ENCODE measurements around the gene SH3PXD2A.

SH3PXD2A gene, protein sequence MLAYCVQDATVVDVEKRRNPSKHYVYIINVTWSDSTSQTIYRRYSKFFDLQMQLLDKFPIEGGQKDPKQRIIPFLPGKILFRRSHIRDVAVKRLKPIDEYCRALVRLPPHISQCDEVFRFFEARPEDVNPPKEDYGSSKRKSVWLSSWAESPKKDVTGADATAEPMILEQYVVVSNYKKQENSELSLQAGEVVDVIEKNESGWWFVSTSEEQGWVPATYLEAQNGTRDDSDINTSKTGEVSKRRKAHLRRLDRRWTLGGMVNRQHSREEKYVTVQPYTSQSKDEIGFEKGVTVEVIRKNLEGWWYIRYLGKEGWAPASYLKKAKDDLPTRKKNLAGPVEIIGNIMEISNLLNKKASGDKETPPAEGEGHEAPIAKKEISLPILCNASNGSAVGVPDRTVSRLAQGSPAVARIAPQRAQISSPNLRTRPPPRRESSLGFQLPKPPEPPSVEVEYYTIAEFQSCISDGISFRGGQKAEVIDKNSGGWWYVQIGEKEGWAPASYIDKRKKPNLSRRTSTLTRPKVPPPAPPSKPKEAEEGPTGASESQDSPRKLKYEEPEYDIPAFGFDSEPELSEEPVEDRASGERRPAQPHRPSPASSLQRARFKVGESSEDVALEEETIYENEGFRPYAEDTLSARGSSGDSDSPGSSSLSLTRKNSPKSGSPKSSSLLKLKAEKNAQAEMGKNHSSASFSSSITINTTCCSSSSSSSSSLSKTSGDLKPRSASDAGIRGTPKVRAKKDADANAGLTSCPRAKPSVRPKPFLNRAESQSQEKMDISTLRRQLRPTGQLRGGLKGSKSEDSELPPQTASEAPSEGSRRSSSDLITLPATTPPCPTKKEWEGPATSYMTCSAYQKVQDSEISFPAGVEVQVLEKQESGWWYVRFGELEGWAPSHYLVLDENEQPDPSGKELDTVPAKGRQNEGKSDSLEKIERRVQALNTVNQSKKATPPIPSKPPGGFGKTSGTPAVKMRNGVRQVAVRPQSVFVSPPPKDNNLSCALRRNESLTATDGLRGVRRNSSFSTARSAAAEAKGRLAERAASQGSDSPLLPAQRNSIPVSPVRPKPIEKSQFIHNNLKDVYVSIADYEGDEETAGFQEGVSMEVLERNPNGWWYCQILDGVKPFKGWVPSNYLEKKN

DNA sequence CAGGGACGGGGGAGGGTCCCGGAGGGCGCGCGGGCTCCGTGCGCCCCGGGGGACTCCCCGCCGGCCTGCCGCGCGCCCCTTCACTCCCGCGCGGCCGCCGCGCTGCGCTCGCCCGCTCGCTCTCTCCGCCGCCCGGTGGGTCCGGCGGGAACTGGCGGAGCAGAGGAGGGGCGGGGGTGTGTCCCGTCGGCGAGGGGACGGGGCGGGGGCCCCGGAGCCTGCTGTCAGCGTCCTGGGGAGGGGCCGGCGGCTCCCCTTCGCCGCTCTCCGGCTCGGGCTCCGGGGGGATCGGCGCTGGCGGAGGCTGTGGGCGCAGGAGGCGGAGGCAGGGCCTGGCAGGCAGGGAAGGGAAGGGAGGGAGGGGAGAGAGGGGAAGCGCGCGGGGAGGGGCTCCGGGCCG is at the start of gene SH3PXD2A:
SH3PXD2A (minus strand) TSS at position 153 of the 400 bp plus-strand sequence. CDS start 310 bp downstream, outside the sequence.
- peak; percentile 11 for DNase-seq

DNA sequence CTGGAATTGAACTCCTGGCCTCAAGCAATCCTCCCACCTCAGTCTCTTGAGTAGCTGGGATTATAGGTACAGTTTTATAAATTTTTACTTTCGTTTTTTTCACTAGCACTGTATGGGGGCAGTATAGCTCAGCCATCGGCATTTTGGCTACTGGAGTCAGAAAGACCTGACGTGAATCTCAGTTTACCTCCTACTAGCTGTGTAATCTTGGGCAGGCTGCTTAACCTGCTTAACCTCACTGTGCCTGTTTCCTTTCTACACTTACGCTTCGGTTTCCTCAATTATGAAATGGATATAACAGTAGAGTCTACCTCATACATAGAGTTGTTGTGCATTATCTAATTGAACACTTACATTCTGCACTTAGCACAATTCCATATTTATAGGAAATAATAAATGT is 45.9 kb upstream of the SH3PXD2A start:
- DNase-seq = no peak

DNA sequence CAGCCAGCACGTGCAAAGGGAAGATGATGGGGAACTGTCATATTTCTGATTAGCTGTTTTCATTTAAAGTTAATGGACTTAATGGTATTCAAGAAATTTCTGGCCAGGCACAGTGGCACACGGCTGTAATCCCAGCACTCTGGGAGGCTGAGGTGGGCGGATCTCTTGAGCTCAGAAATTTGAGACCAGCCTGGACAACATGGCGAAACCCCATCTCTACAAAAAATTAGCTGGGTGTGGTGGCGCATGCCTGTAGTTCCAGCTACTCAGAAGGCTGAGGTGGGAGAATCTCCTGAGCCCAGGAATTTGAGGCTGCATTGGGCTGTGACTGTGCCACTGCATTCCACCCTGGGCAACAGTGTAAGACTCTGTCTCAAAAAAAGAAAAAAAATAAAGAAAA is 43.9 kb upstream of the SH3PXD2A start:
- DNase-seq = no peak

DNA sequence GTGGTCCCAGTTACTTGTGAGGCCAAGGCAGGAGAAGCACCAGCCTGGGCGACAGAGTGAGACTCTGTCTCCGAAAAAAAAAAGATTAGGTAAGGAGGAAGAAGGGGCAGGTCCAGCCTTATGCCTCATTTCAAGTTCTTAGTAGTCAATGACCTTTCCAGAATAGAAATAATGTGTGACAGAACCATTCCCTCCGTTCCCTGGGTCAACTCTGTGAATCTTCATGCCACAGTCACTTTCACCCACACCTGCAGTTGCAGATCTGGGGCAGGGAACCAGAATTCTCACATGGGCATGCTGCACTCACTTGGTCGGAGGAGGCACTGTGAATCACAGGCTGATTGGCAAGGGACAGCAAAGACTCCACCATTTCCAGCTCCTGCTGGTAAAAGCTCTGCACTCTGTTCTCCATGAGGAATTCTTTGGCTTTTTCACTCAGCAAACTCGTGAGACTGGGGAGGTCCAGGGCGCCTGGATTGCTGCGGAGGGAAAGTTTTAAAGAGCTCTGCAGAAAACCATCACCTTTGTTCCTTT is 41.9 kb upstream of the SH3PXD2A start:
- DNase-seq = no peak

GRCh38 chr10:103896225-103896624 is 40.8 kb upstream of the SH3PXD2A start:
- DNase-seq = no peak

- peak; percentile 65 for DNase-seq
Measured at GRCh38 chr10:103895411-103896186, 40.2 kb upstream of the SH3PXD2A start.

DNA sequence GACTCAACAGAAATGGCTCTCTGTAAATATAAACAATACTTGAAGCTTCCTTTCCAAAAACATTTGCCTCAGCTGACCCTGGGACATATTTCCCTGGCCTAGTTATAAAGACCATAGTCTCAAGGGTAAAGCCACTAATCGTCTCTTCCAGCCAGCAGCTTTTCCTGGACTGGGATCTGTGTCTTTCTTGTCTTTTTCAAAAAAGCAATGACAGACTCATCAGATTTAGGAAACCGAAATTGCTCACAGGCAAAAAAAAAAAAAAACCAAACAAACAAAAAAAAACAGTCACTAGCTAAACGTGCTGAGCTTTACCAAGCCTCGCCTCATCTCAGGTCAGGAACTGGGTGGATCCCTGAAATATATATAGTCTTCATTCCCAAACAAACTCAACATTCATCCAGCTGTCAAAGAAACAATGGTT is 39.1 kb upstream of the SH3PXD2A start:
- no peak for DNase-seq

DNA sequence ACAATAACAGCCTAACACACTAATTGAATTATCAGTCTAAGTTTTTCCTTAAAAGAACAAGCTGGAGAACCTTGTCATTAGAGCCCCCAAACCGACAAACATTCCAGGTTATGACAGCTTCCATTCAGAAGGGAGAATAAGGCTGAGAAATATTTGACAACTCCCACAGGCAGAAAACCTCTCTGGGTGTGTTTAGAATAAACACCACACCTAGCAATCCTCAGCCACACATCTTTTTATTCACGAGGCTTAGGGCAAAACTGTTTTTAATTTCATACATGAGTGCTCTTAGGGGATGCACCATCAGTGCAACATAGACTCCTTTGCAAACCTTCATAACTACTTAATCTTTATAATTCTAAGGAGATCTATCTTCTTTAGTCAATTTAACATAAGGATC is 38.4 kb upstream of the SH3PXD2A start:
- DNase-seq = no peak

DNA sequence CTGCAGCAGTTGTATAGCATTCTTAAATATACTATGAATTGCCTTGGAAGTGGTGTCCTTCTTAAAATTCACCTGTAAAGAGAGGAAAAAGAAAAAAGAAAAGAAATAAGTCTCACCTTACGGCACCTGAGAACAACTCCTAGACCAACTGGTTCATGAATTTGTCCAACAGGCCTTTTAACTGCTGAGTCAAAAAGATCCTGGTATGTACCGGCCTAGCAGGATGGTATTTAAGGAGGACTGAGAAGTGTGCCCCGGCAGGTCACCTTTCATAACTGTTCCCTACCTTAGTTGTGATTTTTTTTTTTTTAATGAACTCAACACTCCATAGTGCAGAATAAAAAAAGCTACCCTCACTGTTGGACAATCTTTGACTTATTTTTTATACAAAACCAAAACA is 36.8 kb upstream of the SH3PXD2A start:
- DNase-seq = no peak

- DNase-seq = no peak
Measured at GRCh38 chr10:103890688-103891087, 35.3 kb upstream of the SH3PXD2A start.

- no peak for DNase-seq
Measured at GRCh38 chr10:103890194-103890658, 34.9 kb upstream of the SH3PXD2A start.

- no peak for DNase-seq
Measured at GRCh38 chr10:103889121-103889720, 33.8 kb upstream of the SH3PXD2A start.

- DNase-seq = peak; percentile 35
Measured at GRCh38 chr10:103888113-103888841, 32.9 kb upstream of the SH3PXD2A start.

- no peak for DNase-seq
Measured at GRCh38 chr10:103885617-103886016, 30.2 kb upstream of the SH3PXD2A start.

DNA sequence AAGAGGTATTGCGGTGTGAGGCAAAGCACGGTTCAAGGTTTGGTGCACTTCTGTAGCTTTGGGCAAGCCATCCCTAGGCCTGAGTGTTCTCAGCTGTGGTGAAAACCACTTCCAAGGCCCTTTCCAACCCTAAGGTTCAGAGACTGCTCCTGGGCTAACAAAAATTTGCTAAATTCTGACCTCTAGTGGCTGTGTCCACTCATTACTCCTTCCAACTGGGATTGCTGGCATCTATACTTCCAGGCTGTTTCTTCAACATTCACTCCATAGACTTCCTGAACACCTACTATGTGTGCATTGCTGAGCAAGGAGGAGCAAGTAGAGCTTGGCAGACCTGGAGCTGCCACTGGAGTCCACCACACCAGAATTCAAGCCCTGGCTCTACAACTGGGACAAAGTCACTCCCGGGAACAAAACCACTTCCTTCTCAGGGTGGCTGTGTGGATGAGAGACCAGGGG is 29.3 kb upstream of the SH3PXD2A start:
- DNase-seq = peak; percentile 40

DNA sequence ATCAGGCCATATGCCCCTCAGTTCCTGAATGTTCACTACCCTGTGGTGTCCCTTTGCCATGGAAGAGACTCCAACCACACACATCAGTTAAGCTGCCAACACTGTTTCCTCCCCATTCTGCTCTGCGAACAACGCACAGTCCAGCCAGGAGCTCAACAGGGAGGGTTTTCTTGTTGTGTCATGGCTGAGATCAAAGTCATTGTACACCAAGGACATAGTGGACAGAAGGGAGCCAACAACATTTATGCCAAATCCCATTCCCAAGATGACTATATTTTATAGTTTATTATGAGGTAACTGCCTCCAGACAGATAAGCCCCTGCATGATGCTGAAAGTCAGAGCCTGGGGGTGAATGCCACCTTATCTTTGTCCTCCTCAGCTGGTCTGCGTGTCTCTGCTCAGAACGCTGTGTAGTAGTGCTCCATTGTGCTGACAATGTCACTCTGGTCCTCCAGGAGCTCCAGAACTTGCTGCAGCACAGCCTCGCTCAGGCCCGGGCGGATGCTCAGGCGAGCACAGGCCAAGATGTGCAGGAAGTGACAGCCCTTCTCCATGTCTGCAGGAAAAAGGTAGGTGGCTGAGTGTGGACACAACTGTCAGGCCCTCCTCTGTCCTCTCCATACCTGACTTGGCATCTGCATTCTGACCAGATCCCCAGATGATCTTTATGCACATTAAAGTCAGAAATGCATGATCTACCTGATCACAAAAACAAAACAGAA is 27.1 kb upstream of the SH3PXD2A start:
- no peak for DNase-seq

DNA sequence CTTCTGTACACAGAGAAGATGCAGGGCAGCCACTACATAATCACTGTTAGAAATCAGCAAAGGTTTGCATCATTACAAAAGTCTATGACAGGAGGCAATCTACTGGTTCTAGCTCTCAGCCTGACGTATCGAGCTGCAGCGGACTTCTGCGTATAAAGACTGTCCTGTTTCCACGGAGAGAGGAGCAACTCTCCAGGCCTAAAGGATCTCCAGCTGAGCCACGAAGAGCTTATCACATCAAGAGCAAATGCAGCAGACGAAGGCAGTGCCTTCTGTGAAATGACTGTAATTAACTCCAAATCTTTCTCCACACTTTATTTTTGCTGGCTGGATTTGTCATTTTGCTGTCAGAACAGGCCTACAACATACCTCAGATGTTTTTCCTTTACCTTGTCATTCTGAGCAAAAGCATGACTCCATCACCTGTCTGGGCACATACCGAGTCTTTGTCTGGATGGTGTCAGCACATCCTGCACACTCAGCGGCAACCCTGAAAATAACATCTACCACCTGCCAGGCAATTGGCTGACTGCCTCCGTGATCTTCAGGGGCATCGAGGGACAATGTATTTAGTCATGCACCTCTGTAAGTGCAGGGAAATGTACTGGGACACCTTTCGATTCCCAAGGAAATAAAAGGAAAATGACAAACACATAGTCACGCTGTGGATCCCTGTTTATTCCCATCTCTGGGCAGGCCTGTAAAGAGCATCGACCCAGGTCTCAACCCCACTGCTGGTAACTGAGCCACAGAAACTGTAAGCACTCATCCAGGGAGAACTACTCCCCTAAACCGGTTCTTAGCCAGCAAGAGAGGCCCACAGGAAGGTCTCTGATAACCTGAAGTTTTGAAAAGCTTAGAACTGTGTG is 26.3 kb upstream of the SH3PXD2A start:
- DNase-seq = peak; percentile 56

DNA sequence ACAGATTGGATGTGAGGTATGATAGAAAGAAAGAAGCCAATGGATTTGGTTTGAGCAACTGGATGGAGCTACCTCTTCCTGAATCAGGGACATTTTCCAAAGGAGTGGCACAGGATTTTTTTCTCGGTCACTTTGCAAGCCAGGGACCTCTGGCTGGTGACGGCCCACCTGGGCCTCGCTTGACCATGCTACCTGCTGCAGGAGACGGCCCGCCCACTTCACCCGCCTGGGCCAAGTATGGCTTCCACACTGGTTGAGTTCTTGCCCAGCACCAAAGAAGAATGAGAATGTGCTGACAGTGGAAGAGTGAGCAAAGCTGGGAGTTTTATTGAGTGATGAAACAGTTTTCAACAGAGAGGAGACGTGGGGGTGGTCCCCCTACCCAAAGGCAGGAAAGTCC is 24.5 kb upstream of the SH3PXD2A start:
- no peak for DNase-seq

GRCh38 chr10:103879409-103879808 is 24.0 kb upstream of the SH3PXD2A start:
- no peak for DNase-seq

Measured in NCI-H2227 treated with DMSO at 0.1 percent for 48 hours (cell line).